Muscle layer of duodenum (tissue), 2 donors: Measurements from ENCODE around the gene LGR4.

Experiments
- H3K27ac ChIP-seq: one replicate; pipeline ENCODE4 v1.7.0; 2013; ENCODE audit warnings: mild to moderate bottlenecking, low read length
- H3K27me3 ChIP-seq: one replicate; pipeline ENCODE4 v1.7.0; 2013; ENCODE audit warnings: low read depth, mild to moderate bottlenecking, control low read depth, low read length
- H3K36me3 ChIP-seq, 2 donors: one replicate each; pipeline ENCODE4 v1.7.0; 2013; ENCODE audit warnings: low read length in 2 of 2, control low read depth in 1 of 2, mild to moderate bottlenecking in 1 of 2; ENCODE audit not compliant: insufficient read depth in 2 of 2, control insufficient read depth in 1 of 2
- H3K4me1 ChIP-seq, 2 donors: one replicate each; pipeline ENCODE4 v1.7.0; 2013; ENCODE audit warnings: low read length in 2 of 2, mild to moderate bottlenecking in 2 of 2, control low read depth in 1 of 2, moderate library complexity in 1 of 2; ENCODE audit not compliant: insufficient read depth in 2 of 2, control insufficient read depth in 1 of 2
- H3K4me3 ChIP-seq, 2 donors: one replicate each; pipeline ENCODE4 v1.7.0; 2013; ENCODE audit warnings: low read length in 2 of 2, low read depth in 1 of 2, mild to moderate bottlenecking in 1 of 2
- H3K9me3 ChIP-seq, 2 donors: one replicate each; pipeline ENCODE4 v1.7.0; 2013; ENCODE audit warnings: low read length in 2 of 2, control low read depth in 1 of 2, mild to moderate bottlenecking in 1 of 2; ENCODE audit not compliant: control insufficient read depth in 1 of 2
- donor health status: healthy.

Gene LGR4

GRCh38 chr11:27386181-27386845 is 86.3 kb downstream of the LGR4 start:
- H3K27me3 ChIP-seq, result no peaks in the 10 kb centered on the region
- no peak overlapping the region for H3K27ac ChIP-seq
- no peaks in the 10 kb centered on the region for H3K9me3 ChIP-seq
- no peak overlapping the region for H3K4me3 ChIP-seq
- no peaks in the 10 kb centered on the region for H3K4me1 ChIP-seq
- H3K36me3 ChIP-seq, result peaks cover 5 to 7% of the 10 kb centered on the region in 2 donors

- Histone ChIP-seq H3K27ac (no peak overlapping the region), H3K4me3 (no peak overlapping the region), H3K36me3 (peaks cover 6 to 10% of the 10 kb centered on the region in 2 donors), H3K27me3 (no peaks in the 10 kb centered on the region), H3K4me1 (no peaks in the 10 kb centered on the region), H3K9me3 (no peaks in the 10 kb centered on the region)
These were observed 87.3 kb downstream of the LGR4 start for GRCh38 chr11:27385245-27385644.

GRCh38 chr11:27384227-27384626 is 88.4 kb downstream of the LGR4 start:
- H3K4me3 ChIP-seq, result no peak overlapping the region

GRCh38 chr11:27383645-27384044 is 88.9 kb downstream of the LGR4 start:
- no peaks in the 10 kb centered on the region for H3K4me1 ChIP-seq
- peaks cover 12 to 24% of the 10 kb centered on the region in 2 donors for H3K36me3 ChIP-seq
- H3K4me3 ChIP-seq, result no peak overlapping the region
- H3K27ac ChIP-seq, result no peak overlapping the region
- no peaks in the 10 kb centered on the region for H3K27me3 ChIP-seq
- H3K9me3 ChIP-seq, result no peaks in the 10 kb centered on the region

More at GRCh38 chr11:27384227-27384626, 88.4 kb downstream of the LGR4 start:
- Histone ChIP-seq H3K27me3 (no peaks in the 10 kb centered on the region), H3K9me3 (no peaks in the 10 kb centered on the region), H3K4me1 (no peaks in the 10 kb centered on the region), H3K36me3 (peaks cover 12 to 19% of the 10 kb centered on the region in 2 donors), H3K27ac (no peak overlapping the region)

GRCh38 chr11:27381238-27381666 is 91.3 kb downstream of the LGR4 start:
- Histone ChIP-seq H3K27ac (no peak overlapping the region), H3K4me3 (no peak overlapping the region), H3K36me3 (peaks cover 17 to 24% of the 10 kb centered on the region in 2 donors), H3K4me1 (no peaks in the 10 kb centered on the region), H3K9me3 (no peaks in the 10 kb centered on the region), H3K27me3 (no peaks in the 10 kb centered on the region)

- no peak overlapping the region for H3K27ac ChIP-seq
- peaks cover 17 to 24% of the 10 kb centered on the region in 2 donors for H3K36me3 ChIP-seq
These were observed 91.8 kb downstream of the LGR4 start for GRCh38 chr11:27380771-27381170.

GRCh38 chr11:27379449-27379848 is 93.1 kb downstream of the LGR4 start:
- Histone ChIP-seq H3K4me1 (no peaks in the 10 kb centered on the region), H3K36me3 (peaks cover 17 to 30% of the 10 kb centered on the region in 2 donors), H3K4me3 (no peak overlapping the region), H3K9me3 (no peaks in the 10 kb centered on the region), H3K27ac (no peak overlapping the region), H3K27me3 (no peaks in the 10 kb centered on the region)

More at GRCh38 chr11:27380771-27381170, 91.8 kb downstream of the LGR4 start:
- H3K27me3 ChIP-seq, result no peaks in the 10 kb centered on the region
- no peaks in the 10 kb centered on the region for H3K9me3 ChIP-seq
- no peak overlapping the region for H3K4me3 ChIP-seq
- H3K4me1 ChIP-seq, result no peaks in the 10 kb centered on the region

- Histone ChIP-seq H3K4me1 (peaks cover 0 to 2% of the 10 kb centered on the region in 2 donors), H3K9me3 (no peaks in the 10 kb centered on the region), H3K27me3 (no peaks in the 10 kb centered on the region), H3K36me3 (peaks cover 12 to 34% of the 10 kb centered on the region in 2 donors), H3K27ac (no peak overlapping the region), H3K4me3 (no peak overlapping the region)
These were observed 97.2 kb downstream of the LGR4 start for GRCh38 chr11:27375370-27375769.

GRCh38 chr11:27373856-27374602 is 98.6 kb downstream of the LGR4 start:
- no peaks in the 10 kb centered on the region for H3K9me3 ChIP-seq
- no peak overlapping the region for H3K27ac ChIP-seq
- no peaks in the 10 kb centered on the region for H3K27me3 ChIP-seq
- peaks cover 4 to 22% of the 10 kb centered on the region in 2 donors for H3K36me3 ChIP-seq
- H3K4me1 ChIP-seq, result peaks cover 0 to 6% of the 10 kb centered on the region in 2 donors
- H3K4me3 ChIP-seq, result no peak overlapping the region

GRCh38 chr11:27373392-27373791 is 99.2 kb downstream of the LGR4 start:
- no peaks in the 10 kb centered on the region for H3K27me3 ChIP-seq
- H3K36me3 ChIP-seq, result peaks cover 8 to 24% of the 10 kb centered on the region in 2 donors
- H3K9me3 ChIP-seq, result no peaks in the 10 kb centered on the region
- H3K4me3 ChIP-seq, result no peak overlapping the region
- H3K27ac ChIP-seq, result no peak overlapping the region
- H3K4me1 ChIP-seq, result peaks cover 0 to 6% of the 10 kb centered on the region in 2 donors

- H3K36me3 ChIP-seq, result peaks cover 14 to 25% of the 10 kb centered on the region in 2 donors
These were observed 100.4 kb downstream of the LGR4 start for GRCh38 chr11:27372164-27372563.

More at GRCh38 chr11:27372164-27372563, 100.4 kb downstream of the LGR4 start:
- Histone ChIP-seq H3K27me3 (no peaks in the 10 kb centered on the region), H3K9me3 (no peaks in the 10 kb centered on the region), H3K27ac (no peak overlapping the region), H3K4me1 (peaks cover 0 to 6% of the 10 kb centered on the region in 2 donors), H3K4me3 (no peak overlapping the region)
